GM12878 (cell line): ENCODE measurements around the gene KCNJ13. TPM values are rescaled to one million over a fixed set of nuclear protein-coding genes. Genes with fewer than 3 reads are reported as not detected.

Source experiments
- ATAC-seq: fragments of 200-7000 bp; cut with Tn5 transposase; 3 replicates; pipeline ENCODE4 v1.9.1; 2020; ENCODE audit warnings: mild to moderate bottlenecking, moderate library complexity
- BruUV-seq: library from RNA; stranded (reverse); fragments of 400-500 nt; replicated peaks from 2 replicates; lab custom pipeline; 2021; lab: Mats Ljungman, UMichigan
- CTCF ChIA-PET: fragments of 300-600 bp; sonication (Branson Sonifier 250); formaldehyde crosslinking; extraction: SDS; loops from one replicate; lab custom pipeline; 2021; ENCODE audit warnings: inconsistent platforms; lab: Yijun Ruan, JAX
- POLR2A ChIA-PET: fragments of 350-600 bp; formaldehyde crosslinking; extraction: SDS; loops from one replicate; lab custom pipeline; 2021; ENCODE audit warnings: inconsistent platforms; lab: Charles Lee
- RAD21 ChIA-PET: fragments of 300-600 bp; sonication (Branson Sonifier 250); formaldehyde crosslinking; loops from one replicate; lab custom pipeline; 2023; ENCODE audit warnings: antibody characterized with exemption; ENCODE audit not compliant: unreplicated experiment; lab: Charles Lee
- SMC1A ChIA-PET: fragments of 300-600 bp; sonication (Branson Sonifier 250); formaldehyde crosslinking; loops from one replicate; lab custom pipeline; 2023; ENCODE audit not compliant: unreplicated experiment, uncharacterized antibody; lab: Charles Lee
- DNase-seq: peaks from one replicate; pipeline ENCODE4 v3.0.0-alpha.2; 2011; ENCODE audit warnings: low read depth, low spot score
- FAIRE-seq: peaks from 3 replicates; lab custom pipeline; 2011; peaks lifted over from hg19 to GRCh38; lab: Jason Lieb, UNC
- H2AFZ ChIP-seq: 2 replicates; pipeline ENCODE4 v1.6.0; 2011; ENCODE audit warnings: low read depth, low read length, control low read depth; ENCODE audit not compliant: control insufficient read depth
- H3K27ac ChIP-seq: 2 replicates; pipeline ENCODE4 v1.5.1; 2011; ENCODE audit warnings: control low read depth; ENCODE audit not compliant: control insufficient read depth, insufficient read depth
- H3K27me3 ChIP-seq, 2 experiments: replicated peaks in 1 of 2; 2 replicates each; pipeline versions ENCODE4 v1.6.0 to v1.6.1; 2011; ENCODE audit warnings: low read length in 1 of 2; ENCODE audit not compliant: control insufficient read depth in 2 of 2, insufficient read depth in 2 of 2
- H3K36me3 ChIP-seq, 2 experiments: 2 replicates each; pipeline ENCODE4 v1.5.1; 2011; ENCODE audit warnings: low read length in 1 of 2; ENCODE audit not compliant: control insufficient read depth in 2 of 2, insufficient read depth in 2 of 2
- H3K4me1 ChIP-seq: 2 replicates; pipeline ENCODE4 v1.6.1; 2011; ENCODE audit warnings: mild to moderate bottlenecking, low read length, moderate library complexity, mixed read lengths; ENCODE audit not compliant: control insufficient read depth, insufficient read depth
- H3K4me2 ChIP-seq: 2 replicates; pipeline ENCODE4 v1.6.0; 2011; ENCODE audit warnings: control low read depth; ENCODE audit not compliant: control insufficient read depth, insufficient read depth
- H3K4me3 ChIP-seq: fragments of 200-600 bp; sonication (generic); 2 replicates; pipeline ENCODE4 v1.5.1; 2016
- H3K79me2 ChIP-seq: 2 replicates; pipeline ENCODE4 v1.6.0; 2011; ENCODE audit warnings: low read length; ENCODE audit not compliant: control insufficient read depth, insufficient read depth
- H3K9ac ChIP-seq: 2 replicates; pipeline ENCODE4 v1.8.0; 2011; ENCODE audit warnings: low read length, control low read depth, mixed read lengths; ENCODE audit not compliant: control insufficient read depth, insufficient read depth
- H3K9me3 ChIP-seq: replicated peaks from 3 replicates; pipeline ENCODE4 v1.5.1; 2011; ENCODE audit warnings: mild to moderate bottlenecking, low read length; ENCODE audit not compliant: control insufficient read depth, insufficient read depth
- H4K20me1 ChIP-seq: 2 replicates; pipeline ENCODE4 v1.6.0; 2011; ENCODE audit not compliant: control insufficient read depth, insufficient read depth
- BACH1 ChIP-seq: fragments of 450-650 bp; IDR thresholded peaks from 2 replicates; pipeline ENCODE4 v1.6.1; 2017; ENCODE audit warnings: mild to moderate bottlenecking, borderline replicate concordance
- CHD2 ChIP-seq: IDR thresholded peaks from 2 replicates; pipeline ENCODE4 v1.6.1; 2011; ENCODE audit warnings: low read depth, low read length, improper control_type of control experiment, borderline replicate concordance
- WGBS: methylation state at CpG from one replicate; pipeline ENCODE4 v1.1.6; 2016; ENCODE audit warnings: low lambda C conversion rate; ENCODE audit not compliant: insufficient replicate concordance, insufficient coverage; ENCODE audit errors: missing lambda C conversion rate; 5-methylcytosine and 5-hydroxymethylcytosine counted together
- in situ Hi-C: fragments of 300-500 bp; cut with MboI; formaldehyde crosslinking; loops from 9 replicates; pipeline ENCODE4 v1.14.3; 2018; ENCODE audit warnings: mixed read lengths
- intact Hi-C: fragments of 100-400 bp; cut with micrococcal nuclease; formaldehyde crosslinking; loops from one replicate; pipeline ENCODE4 v1.14.2; 2022; ENCODE audit not compliant: unreplicated experiment
- polyA plus RNA-seq, 11 experiments: library from polyadenylated mRNA; depleted of rRNA in 4 of 11; unstranded in 6 of 11; stranded (reverse) in 5 of 11; fragments of >200 nt; fragmentation: Nextera tagmentation in 4 of 11; fragmentation: Illumina TruSeq in 1 of 11; extraction: Ambion mirVana in 4 of 11; extraction: Trizol in 1 of 11; gene quantifications; 1 replicate in 1 of 11; 2 replicates in 10 of 11; pipeline versions ENCODE4 v1.2.1 to v1.2.3, GENCODE V29; 2011 to 2016; ENCODE audit warnings: inconsistent platforms in 2 of 11, missing spikeins in 2 of 11, low read depth in 1 of 11
- total RNA-seq, 4 experiments: library from RNA; depleted of rRNA in 3 of 4; stranded (reverse); fragments of >200 nt in 3 of 4; fragmentation: Illumina TruSeq in 1 of 4; extraction: Trizol in 1 of 4; gene quantifications; 2 replicates each; pipeline versions ENCODE4 v1.2.1 to v1.2.3, GENCODE V29; 2013 to 2021
- TF ChIP-seq, protein P1 (sequence below): IDR thresholded peaks from 2 replicates; pipeline ENCODE4 v1.6.1; 2011; ENCODE audit warnings: low read depth, mild to moderate bottlenecking, low read length, moderate library complexity, borderline replicate concordance; ENCODE audit errors: extremely low read depth
- TF ChIP-seq, protein P2 (sequence below): fragments of 450-650 bp; IDR thresholded peaks from 2 replicates; pipeline ENCODE4 v1.6.1; 2016; ENCODE audit warnings: mild to moderate bottlenecking
- TF ChIP-seq, protein P3 (sequence below): fragments of 450-650 bp; formaldehyde crosslinking; IDR thresholded peaks from 2 replicates; pipeline ENCODE4 v1.4.0; 2022; ENCODE audit warnings: mild to moderate bottlenecking, moderate library complexity

Gene KCNJ13
- total and polyA plus RNA-seq, 10 of the 15 experiments (the other 5 are each of a cell fraction or from before 2014, with no cell fraction given) = 0.24 to 0.68 (median 0.29) TPM; not detected in 7

DNA sequence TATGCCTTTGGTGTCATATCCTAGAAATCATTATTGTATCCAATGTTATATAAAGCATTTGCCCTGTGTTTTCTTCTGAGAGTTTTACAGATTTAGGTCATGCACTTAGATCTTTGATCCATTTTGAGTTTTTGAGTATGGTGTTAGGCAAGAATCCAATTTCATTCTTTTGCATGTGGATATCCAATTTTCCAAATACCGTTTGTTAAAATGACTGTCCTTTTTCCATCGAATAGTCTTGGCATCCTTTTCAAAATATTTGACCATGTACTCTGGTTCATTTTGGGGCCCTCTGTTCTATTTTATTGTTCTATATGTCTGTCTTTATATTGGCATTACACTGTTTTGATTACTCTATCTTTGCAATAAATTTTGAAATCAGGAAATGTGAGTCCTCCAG lies 23.8 kb upstream of the KCNJ13 start:
- Histone ChIP-seq H3K9ac (no peak overlapping the region), H3K27ac (no peak overlapping the region), H3K4me3 (no peak overlapping the region), H3K27me3 (no peaks in the 10 kb centered on the region), H3K36me3 (peaks cover 1 to 13% of the 10 kb centered on the region in 2 experiments; a peak in 3 of 4 replicates), H3K4me2 (no peak overlapping the region), H3K4me1 (no peaks in the 10 kb centered on the region), H3K9me3 (peaks cover 2% of the 10 kb centered on the region; the same call in 2 of the 3 replicates), H4K20me1 (no peaks in the 10 kb centered on the region), H3K79me2 (no peaks in the 10 kb centered on the region), H2AFZ (no peak overlapping the region)
- ATAC-seq (no peak), DNase-seq (no peak), FAIRE-seq (no peak)
- ChIA-PET RAD21 (no interaction called here), SMC1A (interaction anchor here (1.1 kb wide), 1 partner anchor 10 kb away, joined by 4 read pairs; no protein-coding TSS in a partner anchor), CTCF (no interaction called here), POLR2A (no interaction called here)
- 100% methylated on average over 2 of the region's 2 CpGs for WGBS
- TF ChIP-seq, protein P1, sequence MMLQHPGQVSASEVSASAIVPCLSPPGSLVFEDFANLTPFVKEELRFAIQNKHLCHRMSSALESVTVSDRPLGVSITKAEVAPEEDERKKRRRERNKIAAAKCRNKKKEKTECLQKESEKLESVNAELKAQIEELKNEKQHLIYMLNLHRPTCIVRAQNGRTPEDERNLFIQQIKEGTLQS = no peak
- TF ChIP-seq CHD2 (no peak), BACH1 (no peak)
- TF ChIP-seq, protein P2, sequence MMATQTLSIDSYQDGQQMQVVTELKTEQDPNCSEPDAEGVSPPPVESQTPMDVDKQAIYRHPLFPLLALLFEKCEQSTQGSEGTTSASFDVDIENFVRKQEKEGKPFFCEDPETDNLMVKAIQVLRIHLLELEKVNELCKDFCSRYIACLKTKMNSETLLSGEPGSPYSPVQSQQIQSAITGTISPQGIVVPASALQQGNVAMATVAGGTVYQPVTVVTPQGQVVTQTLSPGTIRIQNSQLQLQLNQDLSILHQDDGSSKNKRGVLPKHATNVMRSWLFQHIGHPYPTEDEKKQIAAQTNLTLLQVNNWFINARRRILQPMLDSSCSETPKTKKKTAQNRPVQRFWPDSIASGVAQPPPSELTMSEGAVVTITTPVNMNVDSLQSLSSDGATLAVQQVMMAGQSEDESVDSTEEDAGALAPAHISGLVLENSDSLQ = no peak
- TF ChIP-seq, protein P3, sequence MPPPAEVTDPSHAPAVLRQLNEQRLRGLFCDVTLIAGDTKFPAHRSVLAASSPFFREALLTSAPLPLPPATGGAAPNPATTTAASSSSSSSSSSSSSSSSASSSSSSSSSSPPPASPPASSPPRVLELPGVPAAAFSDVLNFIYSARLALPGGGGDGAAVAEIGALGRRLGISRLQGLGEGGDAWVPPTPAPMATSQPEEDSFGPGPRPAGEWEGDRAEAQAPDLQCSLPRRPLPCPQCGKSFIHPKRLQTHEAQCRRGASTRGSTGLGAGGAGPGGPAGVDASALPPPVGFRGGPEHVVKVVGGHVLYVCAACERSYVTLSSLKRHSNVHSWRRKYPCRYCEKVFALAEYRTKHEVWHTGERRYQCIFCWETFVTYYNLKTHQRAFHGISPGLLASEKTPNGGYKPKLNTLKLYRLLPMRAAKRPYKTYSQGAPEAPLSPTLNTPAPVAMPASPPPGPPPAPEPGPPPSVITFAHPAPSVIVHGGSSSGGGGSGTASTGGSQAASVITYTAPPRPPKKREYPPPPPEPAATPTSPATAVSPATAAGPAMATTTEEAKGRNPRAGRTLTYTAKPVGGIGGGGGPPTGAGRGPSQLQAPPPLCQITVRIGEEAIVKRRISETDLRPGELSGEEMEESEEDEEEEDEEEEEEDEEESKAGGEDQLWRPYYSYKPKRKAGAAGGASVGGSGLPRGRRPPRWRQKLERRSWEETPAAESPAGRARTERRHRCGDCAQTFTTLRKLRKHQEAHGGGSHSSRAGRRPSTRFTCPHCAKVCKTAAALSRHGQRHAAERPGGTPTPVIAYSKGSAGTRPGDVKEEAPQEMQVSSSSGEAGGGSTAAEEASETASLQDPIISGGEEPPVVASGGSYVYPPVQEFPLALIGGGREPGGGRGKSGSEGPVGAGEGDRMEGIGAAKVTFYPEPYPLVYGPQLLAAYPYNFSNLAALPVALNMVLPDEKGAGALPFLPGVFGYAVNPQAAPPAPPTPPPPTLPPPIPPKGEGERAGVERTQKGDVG = no peak
- no TSS peak for BruUV-seq
- intact Hi-C loops (no loop called here), in situ Hi-C loops (no loop called here)
